ENCODE results near the gene ADARB1.
"Not testable (repeated sequence)": the region's sequence is repeated elsewhere in the genome, so short reads cannot be mapped to it uniquely, and the experiment has no call there.

The ADARB1 gene

GRCh38 chr21:45117314-45117713, 42.9 kb downstream of the ADARB1 start:
- DNase-seq (ENCODE audit: low read depth): no peak

GRCh38 chr21:45118099-45118498, 43.7 kb downstream of the ADARB1 start:
- no peak for DNase-seq (ENCODE audit: low read depth)

DNA sequence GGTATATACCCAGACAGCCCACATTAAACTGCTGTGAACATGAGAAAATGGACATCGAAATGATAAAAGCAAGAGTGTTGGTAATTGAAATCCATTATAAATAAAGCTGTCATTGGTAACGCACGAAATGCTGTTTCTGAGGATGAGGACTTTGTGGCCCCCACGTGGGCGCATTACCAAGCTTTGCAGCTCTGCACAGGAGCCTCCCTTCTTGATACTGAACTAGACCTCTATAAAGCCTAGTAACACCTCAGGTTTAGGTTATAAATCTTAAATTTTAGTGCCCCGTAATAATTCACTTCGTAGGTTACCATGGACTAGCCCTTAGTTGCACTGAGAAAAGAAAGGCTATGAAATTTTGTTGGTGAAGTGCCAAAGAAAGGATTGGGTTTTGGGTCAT, 45.4 kb downstream of the ADARB1 start:
- no peak for DNase-seq (ENCODE audit: low read depth)

- no peak for DNase-seq (ENCODE audit: low read depth)
Measured at GRCh38 chr21:45120975-45121374, 46.6 kb downstream of the ADARB1 start.

GRCh38 chr21:45122030-45122429, 47.6 kb downstream of the ADARB1 start:
- DNase-seq (ENCODE audit: low read depth): no peak

DNA sequence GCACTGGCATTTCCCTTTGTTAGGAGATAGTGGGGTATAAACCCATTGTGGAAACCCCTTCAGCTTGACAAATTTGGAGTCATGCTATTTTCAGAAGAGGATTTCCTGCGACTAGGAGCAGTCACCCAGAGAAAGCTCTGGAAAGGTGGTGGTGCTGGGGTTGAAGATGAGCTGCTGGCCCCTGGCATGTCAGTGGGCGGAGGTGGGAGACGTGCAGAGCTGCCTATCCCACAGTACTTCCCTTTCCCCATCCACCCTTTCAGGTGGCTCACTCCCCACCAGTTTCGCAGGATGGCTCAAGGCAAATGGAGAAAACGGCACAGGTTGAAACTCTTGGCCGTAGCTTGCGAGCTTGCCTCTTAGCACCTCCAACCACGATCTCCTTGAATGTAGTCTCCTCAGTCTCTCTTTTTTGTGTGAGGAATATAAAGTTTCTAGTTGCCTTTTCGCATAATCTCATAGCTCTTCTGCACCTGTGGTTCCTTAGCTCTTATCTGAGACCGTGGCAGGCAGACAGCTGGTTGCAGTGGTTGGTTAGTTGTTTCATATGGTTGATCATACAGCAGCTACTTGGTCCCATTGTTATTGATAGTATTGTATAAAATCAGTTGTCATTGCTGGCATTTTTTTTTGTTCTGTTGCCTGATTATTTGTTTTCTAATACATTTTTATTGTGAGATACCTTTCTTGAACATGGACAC, 48.2 kb downstream of the ADARB1 start:
- DNase-seq (ENCODE audit: low read depth): no peak

DNA sequence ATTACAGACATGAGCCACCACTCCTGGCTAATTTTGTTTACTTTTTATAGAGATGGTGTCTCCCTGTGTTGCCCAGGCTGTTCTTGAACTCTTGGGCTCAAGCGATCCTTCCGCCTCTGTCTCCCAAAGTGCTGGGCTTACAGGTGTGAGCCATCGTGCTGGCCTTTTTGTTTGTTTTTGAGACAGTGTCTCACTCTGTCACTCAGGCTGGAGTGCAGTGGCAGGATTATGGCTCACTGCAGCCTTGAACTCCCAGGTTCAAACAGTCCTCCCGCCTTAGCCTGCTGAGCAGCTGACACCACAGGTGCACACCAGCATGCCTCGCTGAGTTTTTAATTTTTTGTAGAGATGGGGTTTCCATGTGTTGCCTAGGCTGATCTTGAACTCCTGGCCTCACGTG, 49.1 kb downstream of the ADARB1 start:
- no peak for DNase-seq (ENCODE audit: low read depth)

DNA sequence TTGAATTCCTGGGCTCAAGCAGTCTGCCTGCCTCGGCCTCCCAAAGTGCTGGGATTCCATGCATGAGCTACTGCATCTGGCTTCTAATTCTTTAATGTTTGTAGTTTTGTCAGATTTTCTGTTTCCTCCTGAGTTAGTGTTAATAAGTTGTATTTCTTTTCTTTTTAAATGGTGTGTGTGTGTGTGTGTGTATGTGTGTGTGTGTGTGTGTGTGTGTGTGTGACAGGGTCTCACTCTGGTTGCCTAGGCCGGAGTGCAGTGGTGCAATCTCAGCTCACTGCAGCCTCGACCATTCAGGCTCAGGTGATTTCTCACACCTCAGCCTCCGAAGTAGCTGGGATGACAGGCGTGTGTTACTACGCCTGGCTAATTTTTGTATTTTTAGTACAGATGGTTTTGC, 50.2 kb downstream of the ADARB1 start:
- no peak for DNase-seq (ENCODE audit: low read depth)

- DNase-seq (ENCODE audit: low read depth): no peak
Measured at GRCh38 chr21:45125357-45125756, 51.0 kb downstream of the ADARB1 start.

- no peak for DNase-seq (ENCODE audit: low read depth)
Measured at GRCh38 chr21:45126204-45126626, 51.8 kb downstream of the ADARB1 start.

GRCh38 chr21:45126983-45127382, 52.6 kb downstream of the ADARB1 start:
- DNase-seq (ENCODE audit: low read depth): no peak

- DNase-seq (ENCODE audit: low read depth): no peak
Measured at GRCh38 chr21:45127937-45128336, 53.6 kb downstream of the ADARB1 start.

- peak; percentile 76 for DNase-seq (ENCODE audit: low read depth)
Measured at GRCh38 chr21:45128613-45129188, 54.3 kb downstream of the ADARB1 start.

DNA sequence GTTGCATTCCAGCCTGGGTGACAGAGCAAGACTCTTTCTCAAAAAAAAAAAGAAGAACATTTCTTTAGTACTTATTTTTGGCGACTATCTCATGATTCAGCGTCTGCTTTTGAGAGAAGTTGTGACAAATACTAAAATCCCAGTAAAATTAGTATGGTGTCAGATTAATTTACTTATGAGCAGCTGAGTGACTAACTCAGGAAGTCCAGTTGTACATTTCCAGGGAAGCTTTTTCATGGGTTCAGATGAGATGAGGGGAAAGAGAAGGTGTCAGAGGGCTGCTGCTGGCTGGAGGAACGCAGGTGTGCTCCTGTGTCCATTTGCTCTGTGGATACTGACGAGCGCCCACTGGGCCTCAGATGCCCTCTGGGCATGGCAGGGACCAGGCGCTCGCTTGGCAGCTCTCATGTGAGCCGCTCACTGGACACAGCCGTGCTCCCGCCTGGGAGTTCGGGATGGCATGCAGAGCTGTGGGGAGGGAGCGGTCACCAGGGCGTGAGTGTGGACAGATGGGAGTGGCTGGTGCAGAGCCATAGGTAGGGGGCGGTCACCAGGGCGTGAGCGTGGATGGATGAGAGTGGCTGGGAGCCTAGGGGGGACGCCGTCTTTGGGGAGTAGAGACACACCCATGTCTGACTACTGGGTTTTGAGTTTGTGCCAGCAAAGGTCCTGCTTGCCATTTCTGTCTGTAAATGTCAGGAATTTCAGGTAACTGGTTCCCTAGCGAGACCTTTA, 55.0 kb downstream of the ADARB1 start:
- peak; percentile 61 for DNase-seq (ENCODE audit: low read depth)

- peak; percentile 84 for DNase-seq (ENCODE audit: low read depth)
Measured at GRCh38 chr21:45130324-45130774, 56.0 kb downstream of the ADARB1 start.

- no peak for DNase-seq (ENCODE audit: low read depth)
Measured at GRCh38 chr21:45131537-45131999, 57.2 kb downstream of the ADARB1 start.

GRCh38 chr21:45132841-45133573, 58.6 kb downstream of the ADARB1 start:
- DNase-seq (ENCODE audit: low read depth): no peak

- not testable (repeated sequence) for DNase-seq (ENCODE audit: low read depth)
Measured at GRCh38 chr21:45133574-45134278, 59.3 kb downstream of the ADARB1 start.

- no peak for DNase-seq (ENCODE audit: low read depth)
Measured at GRCh38 chr21:45134279-45135076, 60.1 kb downstream of the ADARB1 start.

GRCh38 chr21:45135122-45135521, 60.7 kb downstream of the ADARB1 start:
- no peak for DNase-seq (ENCODE audit: low read depth)

GRCh38 chr21:45135868-45136267, 61.5 kb downstream of the ADARB1 start:
- no peak for DNase-seq (ENCODE audit: low read depth)

Measured in iris pigment epithelial cell (primary cell).